Measurements from ENCODE around the gene ARHGAP24.
"Not testable (repeated sequence)": the region's sequence is repeated elsewhere in the genome, so short reads cannot be mapped to it uniquely, and the experiment has no call there.

The ARHGAP24 gene

DNA sequence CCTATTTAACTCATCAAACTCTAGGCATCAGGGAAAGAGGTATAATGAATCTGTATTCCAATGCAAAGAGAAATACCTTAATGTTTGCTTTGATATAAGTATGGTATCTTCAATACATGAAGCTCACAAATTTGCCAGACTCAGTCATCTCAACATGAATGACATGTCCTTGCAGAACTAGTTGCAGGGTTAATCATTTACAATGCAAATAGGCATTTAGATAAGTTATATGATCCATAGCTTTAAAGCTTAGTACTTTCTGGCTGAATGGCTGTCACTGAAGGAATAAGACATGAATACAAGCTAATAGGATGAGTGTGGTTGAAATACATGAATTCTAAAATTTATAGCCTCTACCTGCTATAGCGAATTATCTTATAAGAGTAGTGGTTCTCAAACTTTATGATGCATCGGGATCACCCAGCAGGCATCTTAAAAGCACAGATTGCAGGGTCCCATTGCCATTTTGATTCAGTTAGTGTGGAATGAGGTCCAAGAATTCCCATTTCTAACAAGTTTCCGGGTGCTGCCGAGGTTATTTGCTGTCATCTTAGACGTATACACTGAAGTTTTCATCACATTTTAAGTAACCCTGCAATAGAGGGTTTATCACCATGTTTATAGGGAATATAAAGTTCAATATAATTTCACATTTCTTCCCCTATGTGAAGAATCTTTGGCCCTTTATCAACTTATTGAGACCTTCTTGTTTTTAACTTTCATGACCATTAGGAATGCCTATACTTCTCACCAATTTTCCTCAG lies 439.2 kb downstream of the ARHGAP24 start:
- no peak for DNase-seq (ENCODE audit: low read depth in 2 of 2)

DNA sequence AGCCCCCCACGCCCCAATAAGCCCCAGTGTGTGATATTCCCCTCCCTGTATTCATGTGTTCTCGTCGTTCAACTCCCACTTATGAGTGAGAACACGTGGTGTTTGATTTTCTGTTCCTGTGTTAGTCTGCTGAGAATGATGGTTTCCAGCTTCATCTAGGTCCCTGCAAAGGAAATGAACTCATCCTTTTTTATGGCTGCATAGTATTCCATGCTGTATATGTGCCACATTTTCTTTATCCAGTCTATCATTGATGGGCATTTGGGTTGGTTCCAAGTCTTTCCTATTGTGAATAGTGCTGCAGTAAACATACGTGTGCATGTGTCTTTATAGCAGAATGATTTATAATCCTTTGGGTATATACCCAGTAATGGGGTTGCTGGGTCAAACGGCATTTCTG lies 440.6 kb downstream of the ARHGAP24 start:
- DNase-seq (ENCODE audit: low read depth in 2 of 2), result not testable (repeated sequence)

- DNase-seq (ENCODE audit: low read depth in 2 of 2), result no peak
Observed at GRCh38 chr4:85919200-85919887, 444.4 kb downstream of the ARHGAP24 start.

DNA sequence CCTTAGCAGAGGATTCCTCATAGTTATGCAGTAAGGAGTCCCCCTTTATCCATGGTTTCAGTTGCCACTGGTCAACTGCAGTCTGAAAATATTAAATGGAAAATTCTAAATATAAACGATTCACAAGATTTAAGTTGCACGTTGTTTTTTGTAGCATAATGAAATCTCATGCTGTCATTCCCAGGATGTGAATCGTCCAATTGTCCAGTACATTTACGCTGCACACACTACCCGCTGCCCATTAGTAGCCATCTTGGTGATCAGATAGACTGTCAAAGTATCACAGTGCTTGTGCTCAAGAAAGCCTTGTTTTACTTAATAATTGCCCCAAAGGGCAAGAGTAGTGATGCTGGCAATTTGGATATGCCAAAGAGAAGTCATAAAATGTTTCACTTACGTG lies 450.1 kb downstream of the ARHGAP24 start:
- DNase-seq (ENCODE audit: low read depth in 2 of 2), result no peak

GRCh38 chr4:85928775-85929591 lies 454.0 kb downstream of the ARHGAP24 start:
- no peak for DNase-seq (ENCODE audit: low read depth in 2 of 2)

GRCh38 chr4:85929961-85930665 lies 455.2 kb downstream of the ARHGAP24 start:
- no peak for DNase-seq (ENCODE audit: low read depth in 2 of 2)

DNA sequence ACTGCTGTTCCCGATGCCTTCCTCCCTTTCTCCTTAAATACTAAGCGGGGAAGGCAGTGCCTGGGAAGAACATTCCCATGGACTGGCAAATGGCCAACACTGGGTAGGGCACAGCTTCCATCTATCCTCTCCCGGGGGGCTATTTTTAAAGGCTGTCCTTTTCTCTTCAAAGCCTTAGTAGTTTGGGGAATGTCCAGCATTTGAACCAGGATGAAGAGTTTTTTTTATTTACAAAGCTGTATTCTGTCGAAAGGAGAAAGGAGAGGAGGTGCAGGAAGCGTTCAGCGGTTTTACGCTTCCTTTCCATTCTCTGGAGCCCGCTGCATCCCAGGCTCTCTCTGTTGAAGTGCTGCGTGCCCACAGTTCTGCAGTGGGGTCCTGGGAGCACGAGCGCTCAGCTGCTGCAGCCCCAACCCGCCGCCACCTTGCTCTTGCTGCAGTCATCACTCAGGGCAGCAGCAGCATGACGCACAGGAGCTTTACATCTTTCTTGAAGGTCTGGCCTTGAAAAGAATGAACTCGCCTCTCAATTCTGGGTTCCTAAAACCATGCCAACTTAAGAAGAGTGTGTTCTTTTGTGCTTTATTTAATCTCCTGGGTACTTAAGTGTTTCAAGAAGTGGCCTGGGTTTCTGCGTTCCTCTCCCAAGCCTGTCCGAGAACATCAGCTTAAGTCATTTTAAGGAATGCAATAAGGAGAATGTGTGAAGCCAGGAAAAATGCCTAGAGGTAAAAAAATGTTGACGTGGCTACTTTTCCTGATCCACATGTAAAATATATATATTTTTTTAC lies 457.7 kb downstream of the ARHGAP24 start:
- DNase-seq (ENCODE audit: low read depth in 2 of 2), result no peak

GRCh38 chr4:85933291-85933640 lies 458.3 kb downstream of the ARHGAP24 start:
- no peak for DNase-seq (ENCODE audit: low read depth in 2 of 2)

- no peak for DNase-seq (ENCODE audit: low read depth in 2 of 2)
Observed at GRCh38 chr4:85937507-85937906, 462.6 kb downstream of the ARHGAP24 start.

DNA sequence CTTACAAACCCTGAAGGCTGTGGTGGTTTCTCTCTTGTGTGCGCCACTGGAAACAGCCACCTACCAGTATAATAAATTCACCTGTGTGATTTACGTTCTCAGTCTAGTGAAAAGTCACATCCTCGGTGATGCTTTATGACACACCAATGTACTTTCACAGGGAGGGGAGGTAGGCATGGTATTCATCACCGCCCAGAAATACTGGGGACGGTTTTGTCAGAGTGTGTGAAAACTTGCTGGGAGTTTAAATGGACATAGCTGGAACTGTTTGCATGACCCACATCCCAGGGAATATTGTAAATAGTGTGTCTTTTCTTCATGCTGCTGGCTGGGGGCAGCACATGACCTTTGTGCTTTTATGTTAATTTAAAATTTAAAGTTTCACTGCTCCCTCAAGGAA lies 463.1 kb downstream of the ARHGAP24 start:
- no peak for DNase-seq (ENCODE audit: low read depth in 2 of 2)

DNA sequence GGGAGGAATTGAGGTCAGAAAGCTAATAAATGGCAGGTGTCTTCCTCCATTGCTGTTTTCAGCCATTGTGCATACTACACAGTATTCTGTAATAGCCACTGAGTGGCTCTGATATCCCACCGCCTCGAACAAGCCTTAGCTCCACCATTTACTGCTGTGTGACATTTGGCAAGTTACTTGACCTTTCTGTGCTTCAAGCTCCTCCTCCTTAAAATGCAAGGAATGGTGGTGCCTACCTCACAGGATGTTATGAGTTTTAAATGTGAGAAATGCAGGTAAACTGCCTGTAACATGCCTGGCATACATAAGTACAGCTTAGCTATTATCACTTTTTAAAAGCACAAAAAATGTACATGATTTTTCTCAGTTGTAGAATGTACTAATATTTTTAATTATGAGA lies 464.0 kb downstream of the ARHGAP24 start:
- no peak for DNase-seq (ENCODE audit: low read depth in 2 of 2)

DNA sequence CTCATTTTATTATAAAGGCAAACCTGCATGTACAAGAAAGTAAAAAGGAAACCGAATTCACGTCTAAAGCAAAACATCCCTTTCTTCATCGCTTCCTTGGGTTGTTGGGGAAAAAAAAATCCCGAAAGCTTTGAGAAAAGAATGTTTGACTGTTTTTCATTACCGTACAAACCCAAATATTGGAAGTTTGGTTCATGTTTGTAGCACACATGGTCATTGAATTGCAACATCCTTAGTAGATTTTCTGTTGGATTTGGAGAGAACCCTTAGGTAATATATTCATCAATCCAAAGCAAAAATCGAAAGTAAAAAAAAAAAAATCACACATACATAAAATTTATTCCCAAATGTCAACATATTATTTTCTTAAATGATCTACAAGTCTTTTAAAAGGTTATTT lies 464.6 kb downstream of the ARHGAP24 start:
- no peak for DNase-seq (ENCODE audit: low read depth in 2 of 2)

GRCh38 chr4:85940151-85940550 lies 465.2 kb downstream of the ARHGAP24 start:
- DNase-seq (ENCODE audit: low read depth in 2 of 2), result no peak

GRCh38 chr4:85942107-85942506 lies 467.2 kb downstream of the ARHGAP24 start:
- no peak for DNase-seq (ENCODE audit: low read depth in 2 of 2)

DNA sequence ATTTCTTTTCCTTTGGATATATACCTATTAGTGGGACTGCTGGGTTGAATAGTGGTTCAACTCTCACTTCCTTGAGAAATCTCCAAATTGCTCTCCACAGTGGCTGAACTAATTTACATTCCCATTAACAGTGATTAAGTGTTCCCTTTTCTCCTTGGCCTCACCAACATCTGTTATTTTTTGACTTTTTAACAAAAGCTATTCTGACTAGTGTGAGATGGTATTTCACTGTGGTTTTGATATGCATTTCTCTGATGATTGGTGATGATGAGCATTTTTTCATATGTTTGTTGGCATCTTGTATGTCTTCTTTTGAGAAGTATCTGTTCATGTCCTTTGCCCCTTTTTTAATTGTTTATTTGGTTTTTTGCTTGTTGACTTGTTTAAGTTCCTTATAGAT lies 471.9 kb downstream of the ARHGAP24 start:
- no peak for DNase-seq (ENCODE audit: low read depth in 2 of 2)

- no peak for DNase-seq (ENCODE audit: low read depth in 2 of 2)
Observed at GRCh38 chr4:85951099-85951498, 476.1 kb downstream of the ARHGAP24 start.

DNA sequence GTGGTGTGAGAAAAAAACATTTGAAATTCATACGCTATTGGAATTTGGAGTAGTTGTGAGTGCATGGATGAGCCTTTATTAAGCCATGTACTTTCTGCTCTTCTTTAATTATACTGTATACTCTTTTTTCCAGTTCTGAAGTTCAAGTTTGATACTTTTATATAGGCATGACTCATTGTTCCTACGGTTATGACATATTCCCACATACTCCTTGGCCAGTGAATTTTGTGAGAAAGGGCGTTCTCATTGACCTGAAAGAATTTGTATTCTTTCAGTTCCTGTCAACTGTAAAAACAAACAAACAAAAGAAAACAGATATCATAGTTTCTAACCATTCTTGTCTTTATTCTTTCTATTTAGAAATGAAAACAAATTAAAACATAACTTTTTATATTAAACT lies 477.6 kb downstream of the ARHGAP24 start:
- no peak for DNase-seq (ENCODE audit: low read depth in 2 of 2)

DNA sequence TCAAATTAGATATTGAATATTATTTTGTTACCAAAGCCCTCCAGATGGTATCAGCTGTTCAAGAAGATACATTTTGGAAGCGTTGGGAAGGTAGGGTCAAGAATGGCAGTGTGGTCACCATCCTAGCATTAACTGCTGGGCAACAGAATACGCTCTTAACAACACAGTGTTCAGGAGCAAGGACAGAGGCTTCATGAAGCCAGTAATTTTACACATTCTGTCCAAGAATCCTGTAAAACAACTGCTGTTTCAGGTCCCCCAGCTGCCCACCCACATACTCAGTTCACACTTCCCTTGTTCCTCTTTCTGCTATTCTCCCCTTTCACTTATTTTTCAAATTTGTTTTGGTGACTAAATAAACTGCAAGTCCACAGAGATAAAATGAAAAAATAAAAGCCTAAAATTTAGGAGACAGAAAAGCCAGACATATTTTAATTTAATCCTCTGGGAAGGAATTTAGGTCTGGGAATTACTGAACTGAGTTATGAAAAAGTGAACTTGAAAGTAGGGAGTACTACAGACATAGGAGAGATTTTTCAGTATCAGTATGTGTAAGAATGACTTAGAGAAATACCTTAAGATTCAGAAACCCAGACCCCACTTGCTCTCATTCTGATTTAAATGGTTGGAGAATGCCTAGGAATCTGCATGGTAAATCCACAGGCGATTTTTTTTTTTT lies 478.2 kb downstream of the ARHGAP24 start:
- no peak for DNase-seq (ENCODE audit: low read depth in 2 of 2)

DNA sequence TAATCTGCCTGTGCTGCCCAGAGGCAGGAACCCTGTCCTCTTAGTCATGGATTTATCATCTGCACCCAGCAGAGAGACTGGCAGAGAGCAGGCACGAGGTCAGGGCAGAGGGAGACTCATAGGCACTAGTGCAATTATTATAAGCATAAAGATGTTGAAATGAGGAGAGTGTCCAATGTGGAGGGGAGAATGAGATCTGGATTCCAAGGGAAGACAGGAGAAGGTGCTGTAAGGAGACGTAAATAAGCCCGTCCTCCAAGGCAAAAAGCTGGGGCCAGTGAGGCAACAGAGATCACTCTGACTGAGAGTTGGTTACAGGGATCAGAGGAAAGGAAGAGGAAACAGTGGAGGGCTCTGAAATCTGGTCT lies 478.7 kb downstream of the ARHGAP24 start:
- no peak for DNase-seq (ENCODE audit: low read depth in 2 of 2)

DNA sequence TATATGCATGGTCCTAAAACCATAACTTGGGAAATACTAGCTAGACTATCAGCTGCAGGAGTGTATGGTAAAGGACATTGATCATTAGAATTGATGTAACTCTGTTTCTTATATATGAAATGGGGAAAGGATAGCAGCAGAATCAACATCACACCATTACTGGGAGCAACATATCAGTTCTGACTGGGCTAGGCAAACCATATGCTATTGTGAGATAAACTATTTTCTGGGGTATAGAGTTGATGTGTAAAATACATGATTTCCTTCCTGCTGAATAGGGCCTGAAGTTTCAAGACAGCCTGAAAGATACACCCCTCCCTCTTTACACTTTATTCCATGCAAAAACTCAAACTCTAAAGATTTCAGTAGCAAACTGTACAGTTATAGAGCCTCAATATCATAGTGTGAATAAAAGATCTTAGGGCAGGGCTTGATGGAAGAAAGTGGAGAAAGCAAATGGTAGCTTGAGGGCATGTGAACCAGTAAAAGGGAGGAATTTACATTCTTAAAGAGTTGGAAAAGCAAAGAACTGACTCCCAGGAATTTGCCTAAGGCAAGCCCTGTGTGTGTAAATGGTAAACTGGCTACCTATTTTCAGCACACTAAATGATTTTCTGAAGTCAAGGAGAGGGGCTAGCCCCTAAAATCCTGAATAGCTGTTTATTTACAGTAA lies 480.8 kb downstream of the ARHGAP24 start:
- no peak for DNase-seq (ENCODE audit: low read depth in 2 of 2)
